Smooth muscle cell (in vitro differentiated cells): ENCODE results near the gene RBM42. TPM values are rescaled to one million over a fixed set of nuclear protein-coding genes. Genes with fewer than 3 reads are reported as not detected.
A peak's percentile ranks its signal among the peaks of the same experiment; 100 is the strongest.

Source experiments
- DNase-seq: peaks from one replicate; lab custom pipeline; 2025; ENCODE audit not compliant: unreplicated experiment; lab: John Stamatoyannopoulos, UW
- H2AFZ ChIP-seq: fragments of 200-600 bp; sonication (generic); 2 replicates; pipeline ENCODE4 v1.6.0; 2016; ENCODE audit warnings: antibody characterized with exemption, low read depth, mild to moderate bottlenecking
- H3F3A ChIP-seq: fragments of 200-600 bp; sonication (generic); 2 replicates; pipeline ENCODE4 v1.6.0; 2017; ENCODE audit warnings: antibody characterized with exemption, low read depth
- H3K27ac ChIP-seq: fragments of 200-600 bp; sonication (generic); 2 replicates; pipeline ENCODE4 v1.5.1; 2016; ENCODE audit warnings: low read depth, mild to moderate bottlenecking
- H3K27me3 ChIP-seq: fragments of 200-600 bp; sonication (generic); 2 replicates; pipeline ENCODE4 v1.6.1; 2016; ENCODE audit warnings: low read depth, mild to moderate bottlenecking
- H3K36me3 ChIP-seq: fragments of 200-600 bp; sonication (generic); 2 replicates; pipeline ENCODE4 v1.5.1; 2016; ENCODE audit warnings: low read depth
- H3K4me1 ChIP-seq: fragments of 200-600 bp; sonication (generic); 2 replicates; pipeline ENCODE4 v1.5.1; 2016; ENCODE audit warnings: low read depth
- H3K4me2 ChIP-seq: fragments of 200-600 bp; sonication (generic); 2 replicates; pipeline ENCODE4 v1.6.0; 2016; ENCODE audit warnings: mild to moderate bottlenecking
- H3K4me3 ChIP-seq: fragments of 200-600 bp; sonication (generic); 2 replicates; pipeline ENCODE4 v1.5.1; 2016; ENCODE audit warnings: mild to moderate bottlenecking
- H3K79me2 ChIP-seq: fragments of 200-600 bp; sonication (generic); 2 replicates; pipeline ENCODE4 v1.6.0; 2016; ENCODE audit warnings: low read depth, mild to moderate bottlenecking
- H3K9ac ChIP-seq: fragments of 200-600 bp; sonication (generic); 2 replicates; pipeline ENCODE4 v1.6.0; 2016; ENCODE audit warnings: low read depth
- H3K9me3 ChIP-seq: fragments of 200-600 bp; sonication (generic); replicated peaks from 2 replicates; pipeline ENCODE4 v1.5.1; 2016; ENCODE audit warnings: low read depth
- H4K20me1 ChIP-seq: fragments of 200-600 bp; sonication (generic); 2 replicates; pipeline ENCODE4 v1.6.0; 2016; ENCODE audit warnings: low read depth
- WGBS: methylation state at CpG from one replicate; pipeline ENCODE4 v1.1.7; 2016; ENCODE audit warnings: low lambda C conversion rate; 5-methylcytosine and 5-hydroxymethylcytosine counted together
- polyA plus RNA-seq: library from polyadenylated mRNA; unstranded; fragments of >200 nt; fragmentation: Nextera tagmentation; extraction: Ambion mirVana; gene quantifications from 2 replicates; pipeline ENCODE4 v1.2.1, GENCODE V29; 2016
- total RNA-seq: library from RNA; depleted of rRNA; stranded (reverse); fragments of >200 nt; gene quantifications from 2 replicates; pipeline ENCODE4 v1.2.3, GENCODE V29; 2014
- TF ChIP-seq, protein P1 (sequence below): fragments of 200-600 bp; sonication (generic); IDR thresholded peaks from 2 replicates; pipeline ENCODE4 v1.5.1; 2017; ENCODE audit warnings: borderline replicate concordance, mild to moderate bottlenecking, antibody characterized with exemption; ENCODE audit not compliant: insufficient read depth, poor library complexity, severe bottlenecking

The RBM42 gene, protein sequence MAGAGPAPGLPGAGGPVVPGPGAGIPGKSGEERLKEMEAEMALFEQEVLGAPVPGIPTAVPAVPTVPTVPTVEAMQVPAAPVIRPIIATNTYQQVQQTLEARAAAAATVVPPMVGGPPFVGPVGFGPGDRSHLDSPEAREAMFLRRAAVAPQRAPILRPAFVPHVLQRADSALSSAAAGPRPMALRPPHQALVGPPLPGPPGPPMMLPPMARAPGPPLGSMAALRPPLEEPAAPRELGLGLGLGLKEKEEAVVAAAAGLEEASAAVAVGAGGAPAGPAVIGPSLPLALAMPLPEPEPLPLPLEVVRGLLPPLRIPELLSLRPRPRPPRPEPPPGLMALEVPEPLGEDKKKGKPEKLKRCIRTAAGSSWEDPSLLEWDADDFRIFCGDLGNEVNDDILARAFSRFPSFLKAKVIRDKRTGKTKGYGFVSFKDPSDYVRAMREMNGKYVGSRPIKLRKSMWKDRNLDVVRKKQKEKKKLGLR
- 37.2 and 42.4 TPM in 2 replicates for total RNA-seq
- 143 and 155 TPM in 2 replicates for polyA plus RNA-seq

GRCh38 chr19:35628565-35629331 lies at the start of gene RBM42:
Gene RBM42 (plus strand): TSS chr19:35629036. CDS start chr19:35629154, 118 bp downstream.
- DNase-seq = peak; percentile 92
- under 1% methylated on average over 55 of the region's 56 CpGs for WGBS
- Histone ChIP-seq H3K27me3 (no peaks in the 10 kb centered on the region), H2AFZ (peak within 1 kb of the TSS; percentile 89), H3K4me1 (peaks cover 13% of the 10 kb centered on the region), H3K79me2 (peaks cover 19% of the 10 kb centered on the region), H3K4me2 (peak within 1 kb of the TSS; percentile 100), H4K20me1 (no peaks in the 10 kb centered on the region), H3K36me3 (no peaks in the 10 kb centered on the region), H3K27ac (peak within 1 kb of the TSS; percentile 86), H3K4me3 (peak within 1 kb of the TSS; percentile 94), H3K9me3 (no peaks in the 10 kb centered on the region), H3K9ac (peak within 1 kb of the TSS; percentile 97), H3F3A (no peaks in the 10 kb centered on the region)
- TF ChIP-seq, protein P1, sequence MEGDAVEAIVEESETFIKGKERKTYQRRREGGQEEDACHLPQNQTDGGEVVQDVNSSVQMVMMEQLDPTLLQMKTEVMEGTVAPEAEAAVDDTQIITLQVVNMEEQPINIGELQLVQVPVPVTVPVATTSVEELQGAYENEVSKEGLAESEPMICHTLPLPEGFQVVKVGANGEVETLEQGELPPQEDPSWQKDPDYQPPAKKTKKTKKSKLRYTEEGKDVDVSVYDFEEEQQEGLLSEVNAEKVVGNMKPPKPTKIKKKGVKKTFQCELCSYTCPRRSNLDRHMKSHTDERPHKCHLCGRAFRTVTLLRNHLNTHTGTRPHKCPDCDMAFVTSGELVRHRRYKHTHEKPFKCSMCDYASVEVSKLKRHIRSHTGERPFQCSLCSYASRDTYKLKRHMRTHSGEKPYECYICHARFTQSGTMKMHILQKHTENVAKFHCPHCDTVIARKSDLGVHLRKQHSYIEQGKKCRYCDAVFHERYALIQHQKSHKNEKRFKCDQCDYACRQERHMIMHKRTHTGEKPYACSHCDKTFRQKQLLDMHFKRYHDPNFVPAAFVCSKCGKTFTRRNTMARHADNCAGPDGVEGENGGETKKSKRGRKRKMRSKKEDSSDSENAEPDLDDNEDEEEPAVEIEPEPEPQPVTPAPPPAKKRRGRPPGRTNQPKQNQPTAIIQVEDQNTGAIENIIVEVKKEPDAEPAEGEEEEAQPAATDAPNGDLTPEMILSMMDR = no peak

DNA sequence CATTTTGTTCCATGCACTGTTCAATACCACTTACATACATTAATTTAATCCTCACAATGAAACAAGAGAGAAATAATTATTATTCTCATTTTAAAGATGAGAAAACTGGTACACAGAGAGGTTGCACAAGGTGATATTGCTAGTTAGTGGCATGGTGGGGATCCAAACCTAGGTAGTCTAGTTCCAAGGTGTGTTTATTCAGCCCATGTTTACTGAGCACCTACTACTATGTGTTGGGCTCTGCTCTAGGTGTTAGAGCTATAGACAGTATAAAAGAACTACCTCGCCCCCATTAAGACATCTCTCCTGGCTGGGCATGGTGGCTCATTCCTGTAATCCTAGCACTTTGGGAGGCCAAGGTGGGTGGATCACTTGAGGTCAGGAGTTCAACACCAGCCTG lies 46.1 kb upstream of the RBM42 start:
- Histone ChIP-seq H3K9ac (no peak overlapping the region), H3K27me3 (peaks cover 6% of the 10 kb centered on the region), H3K27ac (no peak overlapping the region), H4K20me1 (no peaks in the 10 kb centered on the region), H3K4me2 (no peak overlapping the region), H3K36me3 (no peaks in the 10 kb centered on the region), H3K4me1 (no peaks in the 10 kb centered on the region), H2AFZ (no peak overlapping the region), H3K79me2 (no peaks in the 10 kb centered on the region), H3F3A (no peaks in the 10 kb centered on the region), H3K9me3 (no peaks in the 10 kb centered on the region), H3K4me3 (no peak overlapping the region)
- WGBS = 95% methylated on average over 1 of the region's 1 CpG
- no peak for DNase-seq
- TF ChIP-seq, protein P1 = no peak

DNA sequence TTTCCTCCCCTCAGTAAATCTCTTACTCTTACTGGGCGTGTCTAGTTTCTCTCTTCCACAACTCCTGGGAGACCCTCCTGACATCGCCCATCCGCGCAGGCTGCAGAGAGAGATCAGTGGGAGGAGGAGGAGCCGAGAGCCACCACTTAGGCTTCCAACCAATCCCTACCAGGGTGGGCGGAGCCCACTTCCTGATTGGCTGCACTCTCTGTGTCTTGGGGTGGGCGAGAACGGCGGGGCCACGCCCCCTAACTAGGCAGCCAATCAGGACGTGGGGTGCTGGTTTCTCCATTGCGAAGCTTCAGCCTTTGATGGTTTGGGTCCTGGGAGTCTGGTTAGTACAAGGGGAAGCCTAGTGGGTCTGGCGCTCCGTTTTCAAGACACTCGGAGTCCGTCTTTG lies 43.0 kb upstream of the RBM42 start, which contains the start of gene PMIS2:
PMIS2 (plus strand) TSS at position 326 of the 400 bp plus-strand sequence. CDS start 87 bp downstream, outside the sequence.
- no peaks in the 10 kb centered on the region for H3K36me3 ChIP-seq
- H3K4me1 ChIP-seq = no peaks in the 10 kb centered on the region
- peaks cover 6% of the 10 kb centered on the region for H3K27me3 ChIP-seq
- no peak within 1 kb of the TSS for H3K27ac ChIP-seq
- H3K4me3 ChIP-seq = no peak within 1 kb of the TSS
- H3K4me2 ChIP-seq = no peak within 1 kb of the TSS
- no peak for DNase-seq
- no peak within 1 kb of the TSS for H2AFZ ChIP-seq
- H3K79me2 ChIP-seq = no peaks in the 10 kb centered on the region
- H3F3A ChIP-seq = no peaks in the 10 kb centered on the region
- no peaks in the 10 kb centered on the region for H3K9me3 ChIP-seq
- WGBS = 85% methylated on average over 16 of the region's 16 CpGs
- H3K9ac ChIP-seq = no peak within 1 kb of the TSS
- no peaks in the 10 kb centered on the region for H4K20me1 ChIP-seq
- TF ChIP-seq, protein P1 = no peak
